Suprapubic skin (tissue), 4 donors: ENCODE measurements around the gene PTPRJ. TPM values are rescaled to one million over a fixed set of nuclear protein-coding genes. Genes with fewer than 3 reads are reported as not detected.

Source experiments
- DNase-seq, 2 donors: peaks; one replicate each; pipeline ENCODE4 v3.0.0-alpha.2; 2019; ENCODE audit warnings: low spot score in 2 of 2
- H3K27ac ChIP-seq: fragments of 200-600 bp; sonication (generic); one replicate; pipeline ENCODE4 v1.5.1; 2019
- H3K27me3 ChIP-seq: fragments of 200-600 bp; sonication (generic); one replicate; pipeline ENCODE4 v1.5.1; 2019
- H3K36me3 ChIP-seq: fragments of 200-600 bp; sonication (generic); one replicate; pipeline ENCODE4 v1.5.1; 2019
- H3K4me1 ChIP-seq: fragments of 200-600 bp; sonication (generic); one replicate; pipeline ENCODE4 v1.5.1; 2019
- H3K4me3 ChIP-seq: fragments of 200-600 bp; sonication (generic); one replicate; pipeline ENCODE4 v1.5.1; 2019; ENCODE audit warnings: mild to moderate bottlenecking
- H3K9me3 ChIP-seq: fragments of 200-600 bp; sonication (generic); one replicate; pipeline ENCODE4 v1.5.1; 2019
- CTCF ChIP-seq, 2 donors: fragments of 200-600 bp in 1 of 2; fragments of 450-650 bp in 1 of 2; sonication (generic) in 1 of 2; IDR thresholded peaks; one replicate each; pipeline ENCODE4 v1.5.1; 2016 to 2019; ENCODE audit warnings: antibody characterized with exemption in 2 of 2, mild to moderate bottlenecking in 1 of 2, moderate library complexity in 1 of 2
- EP300 ChIP-seq: sonication (generic); formaldehyde crosslinking; IDR thresholded peaks from one replicate; pipeline ENCODE4 v1.6.1; 2017; ENCODE audit warnings: antibody characterized with exemption
- POLR2A ChIP-seq, 2 donors: fragments of 450-650 bp; IDR thresholded peaks; one replicate each; pipeline ENCODE4 v1.6.1; 2017; ENCODE audit warnings: antibody characterized with exemption in 2 of 2, mild to moderate bottlenecking in 2 of 2, moderate library complexity in 2 of 2
- POLR2AphosphoS5 ChIP-seq, 3 donors: sonication (generic); formaldehyde crosslinking; IDR thresholded peaks; one replicate each; pipeline ENCODE4 v1.6.1; 2017; ENCODE audit warnings: antibody characterized with exemption in 3 of 3
- WGBS: methylation state at CpG from one replicate; pipeline ENCODE4 v1.1.5; 2018; 5-methylcytosine and 5-hydroxymethylcytosine counted together
- total RNA-seq, 4 donors: library from RNA; depleted of rRNA; stranded (reverse); fragments of >200 nt; gene quantifications; one replicate each; pipeline ENCODE4 v1.1.0, GENCODE V29; 2016

The PTPRJ gene
- total RNA-seq, 4 donors from 2014 or later = 4.0 to 15.5 (median 13.1) TPM

DNA sequence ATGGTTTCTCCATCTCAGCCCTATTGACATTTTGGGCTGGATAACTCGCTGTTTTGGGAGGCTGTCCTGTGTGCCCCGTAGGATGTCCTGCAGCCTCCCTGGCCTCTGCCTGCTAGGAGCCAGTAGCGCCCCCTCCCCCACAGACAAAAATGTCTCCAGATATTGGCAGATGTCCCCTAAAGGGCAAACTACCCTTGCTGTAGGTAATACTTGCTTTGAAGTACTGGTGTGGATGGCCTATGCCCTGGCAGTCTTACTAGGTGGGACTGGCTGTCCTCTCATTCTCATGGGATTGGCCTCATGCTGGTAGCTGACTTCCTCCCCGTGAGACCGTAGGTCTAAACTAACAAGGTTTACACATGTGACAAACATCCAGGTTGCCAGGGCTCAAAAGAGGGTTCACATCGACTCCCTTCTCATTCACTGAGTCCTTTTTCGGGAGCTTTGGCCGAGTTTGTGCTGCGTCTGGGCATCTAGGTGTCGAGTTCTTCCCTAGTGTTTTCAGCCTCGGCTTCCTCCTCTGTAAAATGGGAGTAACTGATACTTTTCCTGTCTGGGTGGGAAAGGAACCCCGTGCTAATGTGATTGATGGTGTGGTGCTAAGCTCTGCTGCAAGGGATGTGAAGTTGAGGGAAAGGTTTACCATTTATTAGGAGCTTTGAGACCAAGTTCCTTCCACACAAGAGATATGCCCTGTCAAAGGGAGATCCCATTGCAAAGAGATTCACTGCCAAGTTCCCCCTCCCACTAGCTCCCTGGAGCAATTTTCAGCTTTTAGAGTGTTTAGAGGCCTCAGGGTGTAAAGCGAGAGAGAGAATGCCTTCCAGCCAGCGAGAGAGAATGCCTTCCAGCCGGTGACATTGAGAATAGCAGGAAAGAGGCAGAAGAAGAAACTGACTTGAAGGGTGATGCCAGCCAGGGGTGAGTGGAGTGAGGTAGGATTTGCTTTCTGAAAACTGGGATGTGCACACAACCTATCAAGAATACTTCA is 17.0 kb downstream of the PTPRJ start:
- WGBS = 82% methylated on average over 15 of the region's 15 CpGs
- Histone ChIP-seq H3K36me3 (no peaks in the 10 kb centered on the region), H3K4me1 (peaks cover 28% of the 10 kb centered on the region), H3K9me3 (no peaks in the 10 kb centered on the region), H3K4me3 (no peak overlapping the region), H3K27me3 (no peaks in the 10 kb centered on the region), H3K27ac (no peak overlapping the region)
- TF ChIP-seq CTCF (IDR thresholded peaks at IDR 0.05) (no peak), POLR2A (IDR thresholded peaks at IDR 0.05) (no peak)
- DNase-seq = no peak

DNA sequence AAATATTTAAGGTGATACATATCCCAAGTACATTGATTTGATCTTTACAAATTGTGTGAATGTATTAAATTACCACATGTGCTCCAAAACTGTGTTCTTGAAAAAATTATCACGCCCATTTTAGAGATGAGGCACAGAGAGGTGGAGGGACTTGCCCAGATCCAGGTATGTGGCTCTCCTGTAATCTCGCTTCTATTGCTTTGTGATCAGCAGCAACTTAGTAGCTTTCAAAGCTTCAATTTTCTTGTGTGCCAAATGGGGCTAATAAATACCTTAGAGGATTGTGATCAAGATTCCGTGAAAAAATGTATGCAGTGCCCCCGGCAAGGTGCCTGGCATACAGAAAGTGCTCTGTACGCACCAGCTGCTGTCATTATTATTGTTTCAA is 18.0 kb downstream of the PTPRJ start:
- H3K9me3 ChIP-seq = no peaks in the 10 kb centered on the region
- H3K36me3 ChIP-seq = no peaks in the 10 kb centered on the region
- no peaks in the 10 kb centered on the region for H3K27me3 ChIP-seq
- H3K4me3 ChIP-seq = no peak overlapping the region
- H3K27ac ChIP-seq = no peak overlapping the region
- H3K4me1 ChIP-seq = peaks cover 28% of the 10 kb centered on the region
- WGBS = 83% methylated on average over 5 of the region's 5 CpGs
- TF ChIP-seq POLR2A (IDR thresholded peaks at IDR 0.05) (no peak), POLR2AphosphoS5 (IDR thresholded peaks at IDR 0.05) (no peak), EP300 (no peak), CTCF (IDR thresholded peaks at IDR 0.05) (no peak)
- no peak for DNase-seq

DNA sequence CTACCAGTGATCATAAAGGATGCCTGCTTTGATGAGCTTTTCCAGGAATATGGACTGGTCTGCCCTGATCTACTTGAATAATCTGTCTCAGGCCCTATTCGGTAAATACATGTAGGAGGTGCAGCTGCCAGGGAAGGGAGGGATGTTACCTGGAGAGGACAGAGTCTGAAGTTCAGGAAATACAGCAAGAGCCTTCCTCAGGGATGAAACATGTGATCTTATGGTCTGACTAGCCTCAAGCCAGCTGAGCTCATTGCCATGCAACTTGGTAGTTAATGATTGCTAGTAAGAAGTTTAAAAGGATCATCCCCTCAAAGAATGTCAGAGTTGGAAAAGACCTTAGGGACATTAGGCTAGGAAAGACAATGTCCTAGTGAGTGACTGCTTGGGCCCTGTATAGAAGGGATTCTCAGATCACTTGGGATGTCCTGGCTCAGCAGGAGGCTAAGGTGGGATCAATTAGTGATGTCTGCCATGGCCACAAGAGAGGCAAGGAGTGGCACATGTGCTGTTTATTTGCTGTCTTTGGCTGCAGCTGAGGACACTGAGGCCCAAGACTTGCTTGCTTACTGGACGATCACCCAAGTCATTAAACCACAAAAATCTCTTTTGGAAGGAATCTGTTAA is 18.5 kb downstream of the PTPRJ start:
- Histone ChIP-seq H3K4me3 (no peak overlapping the region), H3K27me3 (no peaks in the 10 kb centered on the region), H3K36me3 (no peaks in the 10 kb centered on the region), H3K27ac (no peak overlapping the region), H3K9me3 (no peaks in the 10 kb centered on the region), H3K4me1 (peaks cover 28% of the 10 kb centered on the region)
- no peak for DNase-seq
- 66% methylated on average over 2 of the region's 2 CpGs for WGBS
- TF ChIP-seq POLR2AphosphoS5 (IDR thresholded peaks at IDR 0.05) = no peak
- no peak for TF ChIP-seq POLR2A (IDR thresholded peaks at IDR 0.05)
- TF ChIP-seq EP300 = no peak

GRCh38 chr11:48000432-48000831 is 20.1 kb downstream of the PTPRJ start:
- H3K4me3 ChIP-seq = no peak overlapping the region
- peaks cover 39% of the 10 kb centered on the region for H3K4me1 ChIP-seq
- no peak for DNase-seq
- no peaks in the 10 kb centered on the region for H3K27me3 ChIP-seq
- no peaks in the 10 kb centered on the region for H3K9me3 ChIP-seq
- no peaks in the 10 kb centered on the region for H3K36me3 ChIP-seq
- peak overlapping the region; percentile 15 for H3K27ac ChIP-seq
- TF ChIP-seq POLR2AphosphoS5 (IDR thresholded peaks at IDR 0.05) (no peak), POLR2A (IDR thresholded peaks at IDR 0.05) (no peak), CTCF (IDR thresholded peaks at IDR 0.05) (no peak), EP300 (no peak)
- WGBS = 76% methylated on average over 5 of the region's 5 CpGs

GRCh38 chr11:48001438-48002021 is 21.2 kb downstream of the PTPRJ start:
- Histone ChIP-seq H3K36me3 (no peaks in the 10 kb centered on the region), H3K9me3 (no peaks in the 10 kb centered on the region), H3K4me1 (peaks cover 50% of the 10 kb centered on the region), H3K27ac (no peak overlapping the region), H3K27me3 (no peaks in the 10 kb centered on the region), H3K4me3 (no peak overlapping the region)
- WGBS = 77% methylated on average over 2 of the region's 2 CpGs
- TF ChIP-seq POLR2A (IDR thresholded peaks at IDR 0.05) = no peak
- TF ChIP-seq CTCF (IDR thresholded peaks at IDR 0.05) = no peak
- TF ChIP-seq EP300 = no peak
- TF ChIP-seq POLR2AphosphoS5 (IDR thresholded peaks at IDR 0.05) = no peak
- no peak for DNase-seq
